Muscle layer of colon (tissue), 2 donors: ENCODE data around the gene ISM1.

Source experiments
- H3K27ac ChIP-seq: one replicate; pipeline ENCODE4 v1.7.0; 2013; ENCODE audit warnings: low read depth, mild to moderate bottlenecking, low read length, moderate library complexity
- H3K27me3 ChIP-seq, 2 donors: one replicate each; pipeline ENCODE4 v1.7.0; 2013; ENCODE audit warnings: low read length in 2 of 2, mild to moderate bottlenecking in 2 of 2; ENCODE audit not compliant: insufficient read depth in 2 of 2, control insufficient read depth in 1 of 2
- H3K36me3 ChIP-seq: one replicate; pipeline ENCODE4 v1.7.0; 2013; ENCODE audit warnings: mild to moderate bottlenecking, low read length; ENCODE audit not compliant: insufficient read depth
- H3K4me1 ChIP-seq: one replicate; pipeline ENCODE4 v1.7.0; 2013; ENCODE audit warnings: mild to moderate bottlenecking, low read length; ENCODE audit not compliant: insufficient read depth
- H3K4me3 ChIP-seq, 2 donors: one replicate each; pipeline ENCODE4 v1.7.0; 2013; ENCODE audit warnings: low read length in 2 of 2, low read depth in 1 of 2, mild to moderate bottlenecking in 1 of 2, moderate library complexity in 1 of 2
- H3K9ac ChIP-seq: one replicate; pipeline ENCODE4 v1.7.0; 2013; ENCODE audit warnings: low read length
- H3K9me3 ChIP-seq: one replicate; pipeline ENCODE4 v1.7.0; 2013; ENCODE audit warnings: mild to moderate bottlenecking, low read length
- donor health status: abdominal sarcoma.
- donor health status: Adenocarcinoma of cecum.

The ISM1 gene

GRCh38 chr20:13342469-13343242 lies 121.6 kb downstream of the ISM1 start:
- Histone ChIP-seq H3K9me3 (no peaks in the 10 kb centered on the region), H3K27me3 (no peaks in the 10 kb centered on the region), H3K27ac (no peak overlapping the region), H3K4me3 (no peak overlapping the region), H3K36me3 (no peaks in the 10 kb centered on the region), H3K4me1 (peaks cover 32% of the 10 kb centered on the region), H3K9ac (no peak overlapping the region)

- H3K4me3 ChIP-seq: no peak overlapping the region
- no peaks in the 10 kb centered on the region for H3K9me3 ChIP-seq
- H3K27ac ChIP-seq: peak overlapping the region; percentile 28
- no peaks in the 10 kb centered on the region for H3K27me3 ChIP-seq
- H3K36me3 ChIP-seq: no peaks in the 10 kb centered on the region
- H3K9ac ChIP-seq: no peak overlapping the region
- peaks cover 38% of the 10 kb centered on the region for H3K4me1 ChIP-seq
Measured at GRCh38 chr20:13344671-13345070, 123.6 kb downstream of the ISM1 start.

- peak overlapping the region in 1 of 2 donors; percentile 25 for H3K4me3 ChIP-seq
- H3K9me3 ChIP-seq: no peaks in the 10 kb centered on the region
- peaks cover 33% of the 10 kb centered on the region for H3K4me1 ChIP-seq
- no peak overlapping the region for H3K9ac ChIP-seq
- H3K27me3 ChIP-seq: no peaks in the 10 kb centered on the region
- peak overlapping the region; percentile 17 for H3K27ac ChIP-seq
- H3K36me3 ChIP-seq: no peaks in the 10 kb centered on the region
Measured at GRCh38 chr20:13348311-13349234, 127.5 kb downstream of the ISM1 start.

- Histone ChIP-seq H3K36me3 (no peaks in the 10 kb centered on the region), H3K4me1 (peaks cover 33% of the 10 kb centered on the region), H3K27me3 (no peaks in the 10 kb centered on the region), H3K9me3 (no peaks in the 10 kb centered on the region), H3K27ac (no peak overlapping the region), H3K4me3 (no peak overlapping the region), H3K9ac (no peak overlapping the region)
Measured at GRCh38 chr20:13349235-13349604, 128.1 kb downstream of the ISM1 start.
